MCF 10A (cell line): ENCODE results near the gene NAA60. TPM values are rescaled to one million over a fixed set of nuclear protein-coding genes. Genes with fewer than 3 reads are reported as not detected.
A peak's percentile ranks its signal among the peaks of the same experiment; 100 is the strongest.

Experiments used
- BruUV-seq: library from RNA; stranded (reverse); fragments of 400-500 nt; replicated peaks from 2 replicates; lab custom pipeline; 2021; lab: Mats Ljungman, UMichigan
- CTCF ChIA-PET: fragments of 300-600 bp; sonication (Branson Sonifier 250); formaldehyde crosslinking; extraction: SDS; loops from one replicate; lab custom pipeline; 2021; ENCODE audit warnings: antibody characterized with exemption, inconsistent platforms; lab: Yijun Ruan, JAX
- POLR2A ChIA-PET: fragments of 300-600, 350-650 bp; sonication (Branson Sonifier 250); formaldehyde crosslinking; extraction: SDS; loops from one replicate; lab custom pipeline; 2020; ENCODE audit warnings: antibody characterized with exemption, inconsistent platforms; lab: Yijun Ruan, JAX
- DNase-seq: peaks from one replicate; pipeline ENCODE4 v3.0.0-alpha.2; 2018; ENCODE audit not compliant: unreplicated experiment
- H3K27ac Mint-ChIP-seq: one replicate; pipeline ENCODE4 v1.8.0; 2022; ENCODE audit warnings: mild to moderate bottlenecking, low read depth, mixed read lengths; ENCODE audit not compliant: unreplicated experiment
- H3K27me3 Mint-ChIP-seq: one replicate; pipeline ENCODE4 v1.8.0; 2022; ENCODE audit warnings: mixed read lengths; ENCODE audit not compliant: insufficient read depth, unreplicated experiment
- H3K36me3 Mint-ChIP-seq: one replicate; pipeline ENCODE4 v1.8.0; 2022; ENCODE audit warnings: mild to moderate bottlenecking, moderate library complexity, mixed read lengths; ENCODE audit not compliant: insufficient read depth, unreplicated experiment
- H3K4me1 Mint-ChIP-seq: one replicate; pipeline ENCODE4 v1.8.0; 2022; ENCODE audit warnings: mixed read lengths; ENCODE audit not compliant: insufficient read depth, unreplicated experiment
- H3K4me3 Mint-ChIP-seq: one replicate; pipeline ENCODE4 v1.8.0; 2022; ENCODE audit warnings: mild to moderate bottlenecking, moderate library complexity, mixed read lengths; ENCODE audit not compliant: unreplicated experiment
- H3K9me3 Mint-ChIP-seq: one replicate; pipeline ENCODE4 v1.8.0; 2022; ENCODE audit warnings: mixed read lengths; ENCODE audit not compliant: unreplicated experiment
- CTCF ChIP-seq: fragments of 200-600 bp; IDR thresholded peaks from one replicate; pipeline ENCODE4 v1.8.0; 2022; ENCODE audit warnings: antibody characterized with exemption, mild to moderate bottlenecking; ENCODE audit not compliant: unreplicated experiment
- intact Hi-C: fragments of 100-400 bp; cut with micrococcal nuclease; formaldehyde crosslinking; loops from 2 replicates; pipeline ENCODE4 v1.14.1; 2022
- total RNA-seq: library from RNA; stranded (reverse); gene quantifications from 2 replicates; pipeline ENCODE4 v1.2.3, GENCODE V29; 2022

Gene NAA60
- total RNA-seq, 1 experiment from 2014 or later = 38.6 TPM

- Mint-ChIP-seq H3K27ac (peak overlapping the region; percentile 72), H3K9me3 (no peaks in the 10 kb centered on the region), H3K4me1 (peaks cover 31% of the 10 kb centered on the region), H3K36me3 (peaks cover 17% of the 10 kb centered on the region), H3K4me3 (peak overlapping the region; percentile 84), H3K27me3 (no peaks in the 10 kb centered on the region)
- ChIA-PET CTCF (interaction anchor here (0.6 kb wide), 1 partner anchor 29 kb away, joined by 3 read pairs; no protein-coding TSS in a partner anchor), POLR2A (interaction anchor here (0.7 to 2.5 kb wide), 5 partner anchors 11 to 174 kb away, joined by 3 to 12 read pairs (median 6); partner anchors contain the start of genes NAA60, ZNF174, ZNF597 and ZSCAN32)
- BruUV-seq = no TSS peak
- intact Hi-C loops = loop anchor here (2.0 to 5.0 kb wide), 2 partner anchors 58 to 196 kb away; partner anchors contain the start of genes ZNF174 and ZSCAN32
- no peak for TF ChIP-seq CTCF
- no peak for DNase-seq
Measured at GRCh38 chr16:3458278-3458851, 14.9 kb downstream of the NAA60 start.

- H3K27me3 Mint-ChIP-seq = no peaks in the 10 kb centered on the region
- TF ChIP-seq CTCF = no peak
- intact Hi-C loops = loop anchor here (2.0 to 5.0 kb wide), 2 partner anchors 58 to 197 kb away; partner anchors contain the start of genes ZNF174 and ZSCAN32
- peaks cover 17% of the 10 kb centered on the region for H3K36me3 Mint-ChIP-seq
- DNase-seq = no peak
- peaks cover 31% of the 10 kb centered on the region for H3K4me1 Mint-ChIP-seq
- peak overlapping the region; percentile 84 for H3K4me3 Mint-ChIP-seq
- CTCF ChIA-PET = no interaction called here
- POLR2A ChIA-PET = interaction anchor here (0.7 to 2.5 kb wide), 5 partner anchors 11 to 175 kb away, joined by 3 to 12 read pairs (median 6); partner anchors contain the start of genes NAA60, ZNF174, ZNF597 and ZSCAN32
- peak overlapping the region; percentile 72 for H3K27ac Mint-ChIP-seq
- no peaks in the 10 kb centered on the region for H3K9me3 Mint-ChIP-seq
- no TSS peak for BruUV-seq
Measured at GRCh38 chr16:3458852-3459361, 15.4 kb downstream of the NAA60 start.

- DNase-seq = no peak
- BruUV-seq = TSS peak; percentile 40
- Mint-ChIP-seq H3K27ac (peak overlapping the region; percentile 72), H3K36me3 (peaks cover 17% of the 10 kb centered on the region), H3K4me3 (peak overlapping the region; percentile 84), H3K4me1 (peaks cover 31% of the 10 kb centered on the region), H3K9me3 (no peaks in the 10 kb centered on the region), H3K27me3 (no peaks in the 10 kb centered on the region)
- ChIA-PET CTCF (interaction anchor here (0.5 kb wide), 1 partner anchor 297 kb away, joined by 3 read pairs; no protein-coding TSS in a partner anchor), POLR2A (interaction anchor here (0.5 to 2.5 kb wide), 3 partner anchors 16 to 186 kb away, joined by 3 to 12 read pairs (median 5); partner anchors contain the start of genes NAA60, ZNF263 and ZNF597)
- intact Hi-C loops = loop anchor here (2.0 to 5.0 kb wide), 2 partner anchors 59 to 197 kb away; partner anchors contain the start of genes ZNF174 and ZSCAN32
- TF ChIP-seq CTCF = no peak
Measured at GRCh38 chr16:3459401-3460090, 16.1 kb downstream of the NAA60 start.

GRCh38 chr16:3460121-3460520, 16.6 kb downstream of the NAA60 start:
- Mint-ChIP-seq H3K27ac (no peak overlapping the region), H3K4me1 (peaks cover 31% of the 10 kb centered on the region), H3K36me3 (peaks cover 17% of the 10 kb centered on the region), H3K4me3 (no peak overlapping the region), H3K9me3 (no peaks in the 10 kb centered on the region), H3K27me3 (no peaks in the 10 kb centered on the region)
- DNase-seq = no peak
- CTCF ChIA-PET = interaction anchor here (0.5 kb wide), 1 partner anchor 298 kb away, joined by 3 read pairs; no protein-coding TSS in a partner anchor
- BruUV-seq = no TSS peak
- no peak for TF ChIP-seq CTCF
- POLR2A ChIA-PET = interaction anchor here (0.5 to 2.5 kb wide), 3 partner anchors 16 to 187 kb away, joined by 3 to 12 read pairs (median 5); partner anchors contain the start of genes NAA60, ZNF263 and ZNF597
- intact Hi-C loops = no loop called here
